ENCODE measurements around the gene OTUB2.

GRCh38 chr14:94074534-94074933 lies 48.4 kb downstream of the OTUB2 start:
- TF ChIP-seq CTCF (IDR thresholded peaks at IDR 0.05; ENCODE audit: low read depth, low read length, missing input control) (no peak), RXRA (IDR thresholded peaks at IDR 0.05) (no peak), YY1 (IDR thresholded peaks at IDR 0.05) (no peak), SP1 (IDR thresholded peaks at IDR 0.05) (no peak), RAD21 (IDR thresholded peaks at IDR 0.05) (no peak), TAF1 (conservative IDR thresholded peaks at IDR 0.05) (no peak), JUND (IDR thresholded peaks at IDR 0.05) (no peak)
